Measurements from ENCODE around the gene FSIP1.

FSIP1 gene

GRCh38 chr15:39756806-39757522 is 25.7 kb downstream of the FSIP1 start:
- peak; percentile 63 for DNase-seq (ENCODE audit: low spot score)

GRCh38 chr15:39752991-39753390 is 29.6 kb downstream of the FSIP1 start:
- DNase-seq (ENCODE audit: low spot score): no peak

- no peak for DNase-seq (ENCODE audit: low spot score)
These were observed 30.4 kb downstream of the FSIP1 start for GRCh38 chr15:39752246-39752645.

GRCh38 chr15:39748276-39748675 is 34.4 kb downstream of the FSIP1 start:
- DNase-seq (ENCODE audit: low spot score): peak; percentile 76

GRCh38 chr15:39747326-39747725 is 35.3 kb downstream of the FSIP1 start:
- DNase-seq (ENCODE audit: low spot score): peak; percentile 75

- DNase-seq (ENCODE audit: low spot score): no peak
These were observed 35.8 kb downstream of the FSIP1 start for GRCh38 chr15:39746714-39747276.

GRCh38 chr15:39746176-39746575 is 36.5 kb downstream of the FSIP1 start:
- DNase-seq (ENCODE audit: low spot score): no peak

GRCh38 chr15:39745415-39745814 is 37.2 kb downstream of the FSIP1 start:
- DNase-seq (ENCODE audit: low spot score): no peak

GRCh38 chr15:39744334-39745103 is 38.1 kb downstream of the FSIP1 start:
- DNase-seq (ENCODE audit: low spot score): peak; percentile 13

GRCh38 chr15:39743611-39744010 is 39.0 kb downstream of the FSIP1 start:
- peak; percentile 91 for DNase-seq (ENCODE audit: low spot score)

GRCh38 chr15:39741258-39741657 is 41.4 kb downstream of the FSIP1 start:
- no peak for DNase-seq (ENCODE audit: low spot score)

GRCh38 chr15:39738998-39739397 is 43.6 kb downstream of the FSIP1 start:
- no peak for DNase-seq (ENCODE audit: low spot score)

- no peak for DNase-seq (ENCODE audit: low spot score)
These were observed 45.5 kb downstream of the FSIP1 start for GRCh38 chr15:39737196-39737550.

GRCh38 chr15:39736412-39737195 is 46.0 kb downstream of the FSIP1 start:
- no peak for DNase-seq (ENCODE audit: low spot score)

GRCh38 chr15:39735120-39735717 is 47.4 kb downstream of the FSIP1 start:
- DNase-seq (ENCODE audit: low spot score): peak; percentile 41

GRCh38 chr15:39731266-39731665 is 51.4 kb downstream of the FSIP1 start:
- DNase-seq (ENCODE audit: low spot score): no peak

- no peak for DNase-seq (ENCODE audit: low spot score)
These were observed 52.1 kb downstream of the FSIP1 start for GRCh38 chr15:39730552-39730951.

GRCh38 chr15:39729500-39729899 is 53.1 kb downstream of the FSIP1 start:
- DNase-seq (ENCODE audit: low spot score): no peak

- DNase-seq (ENCODE audit: low spot score): no peak
These were observed 53.8 kb downstream of the FSIP1 start for GRCh38 chr15:39728845-39729244.

GRCh38 chr15:39721893-39722292 is 60.7 kb downstream of the FSIP1 start:
- DNase-seq (ENCODE audit: low spot score): no peak

- peak; percentile 17 for DNase-seq (ENCODE audit: low spot score)
These were observed 61.7 kb downstream of the FSIP1 start for GRCh38 chr15:39720621-39721611.

Data from kidney tubule cell (primary cell).